GM06990 (cell line): Measurements from ENCODE around the gene FAM25G.

Source experiments
- DNase-seq: peaks from one replicate; pipeline ENCODE4 v3.0.0-alpha.2; 2011; ENCODE audit not compliant: insufficient read length; ENCODE audit errors: extremely low read depth
- H3K27me3 ChIP-seq: replicated peaks from 2 replicates; pipeline ENCODE4 v1.6.0; 2011; ENCODE audit warnings: low read length; ENCODE audit not compliant: control insufficient read depth, insufficient read depth
- H3K36me3 ChIP-seq: 2 replicates; pipeline ENCODE4 v1.5.1; 2011; ENCODE audit warnings: low read length; ENCODE audit not compliant: control insufficient read depth, insufficient read depth
- H3K4me3 ChIP-seq: replicated peaks from 2 replicates; pipeline ENCODE4 v1.5.1; 2011; ENCODE audit warnings: low read depth, mild to moderate bottlenecking, control low read depth, low read length
- TF ChIP-seq, protein P1 (sequence below): IDR thresholded peaks from 2 replicates; pipeline ENCODE4 v1.5.1; 2011; ENCODE audit warnings: low read length, control low read depth, mild to moderate bottlenecking, inconsistent platforms; ENCODE audit not compliant: insufficient read depth, poor library complexity, severe bottlenecking

Gene FAM25G

GRCh38 chr10:47440207-47440606, 51.3 kb downstream of the FAM25G start:
- no peak for DNase-seq
- H3K4me3 ChIP-seq, result no peak overlapping the region
- no peaks in the 10 kb centered on the region for H3K36me3 ChIP-seq
- H3K27me3 ChIP-seq, result no peaks in the 10 kb centered on the region; the same call in 1 of the 2 replicates
- TF ChIP-seq, protein P1, sequence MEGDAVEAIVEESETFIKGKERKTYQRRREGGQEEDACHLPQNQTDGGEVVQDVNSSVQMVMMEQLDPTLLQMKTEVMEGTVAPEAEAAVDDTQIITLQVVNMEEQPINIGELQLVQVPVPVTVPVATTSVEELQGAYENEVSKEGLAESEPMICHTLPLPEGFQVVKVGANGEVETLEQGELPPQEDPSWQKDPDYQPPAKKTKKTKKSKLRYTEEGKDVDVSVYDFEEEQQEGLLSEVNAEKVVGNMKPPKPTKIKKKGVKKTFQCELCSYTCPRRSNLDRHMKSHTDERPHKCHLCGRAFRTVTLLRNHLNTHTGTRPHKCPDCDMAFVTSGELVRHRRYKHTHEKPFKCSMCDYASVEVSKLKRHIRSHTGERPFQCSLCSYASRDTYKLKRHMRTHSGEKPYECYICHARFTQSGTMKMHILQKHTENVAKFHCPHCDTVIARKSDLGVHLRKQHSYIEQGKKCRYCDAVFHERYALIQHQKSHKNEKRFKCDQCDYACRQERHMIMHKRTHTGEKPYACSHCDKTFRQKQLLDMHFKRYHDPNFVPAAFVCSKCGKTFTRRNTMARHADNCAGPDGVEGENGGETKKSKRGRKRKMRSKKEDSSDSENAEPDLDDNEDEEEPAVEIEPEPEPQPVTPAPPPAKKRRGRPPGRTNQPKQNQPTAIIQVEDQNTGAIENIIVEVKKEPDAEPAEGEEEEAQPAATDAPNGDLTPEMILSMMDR, result no peak

DNA sequence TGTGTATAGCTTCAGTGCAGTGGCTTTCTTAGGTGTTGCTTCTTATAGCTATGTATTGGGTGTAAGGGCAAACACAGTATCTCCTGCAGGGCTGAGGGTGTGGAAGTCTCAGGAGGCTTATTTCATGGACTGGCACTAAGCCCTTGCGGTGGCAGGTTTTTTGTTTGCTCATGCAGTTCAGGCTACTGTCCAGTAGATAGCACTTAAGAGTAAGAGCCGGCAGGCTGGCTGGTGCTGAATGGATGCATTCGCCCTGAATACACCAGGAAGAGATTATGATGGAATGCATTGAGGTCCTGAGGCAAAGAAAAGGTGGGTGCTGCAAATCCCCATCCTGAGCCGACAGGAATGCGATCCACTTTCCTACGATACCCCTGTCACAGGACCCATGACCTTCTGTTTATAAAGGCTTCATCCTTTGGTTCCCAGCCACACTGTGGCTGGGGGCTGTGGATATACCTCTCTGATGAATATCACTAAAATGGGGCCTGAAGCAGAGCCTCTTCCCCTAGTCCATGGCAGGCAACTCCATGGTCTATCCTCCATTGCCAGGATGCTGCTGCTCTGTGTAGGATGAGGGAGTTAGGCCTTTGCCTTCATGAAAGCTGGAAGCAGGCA, 52.5 kb downstream of the FAM25G start:
- TF ChIP-seq, protein P1, result peak; percentile 35
- DNase-seq, result no peak

More for the DNA sequence above, 52.5 kb downstream of the FAM25G start:
- Histone ChIP-seq H3K36me3 (no peaks in the 10 kb centered on the region), H3K27me3 (no peaks in the 10 kb centered on the region; the same call in 1 of the 2 replicates), H3K4me3 (no peak overlapping the region)
